Caki2 (cell line): ENCODE data around the gene ABCC4. TPM values are rescaled to one million over a fixed set of nuclear protein-coding genes. Genes with fewer than 3 reads are reported as not detected.

Source experiments
- DNase-seq: peaks from one replicate; pipeline ENCODE4 v3.0.0-alpha.2; 2015; ENCODE audit warnings: low read depth
- in situ Hi-C: cut with HindIII; loops from 2 replicates; pipeline ENCODE4 v1.10.0; 2016; ENCODE audit warnings: low sequenced_read_pairs, low pct_unique_long_range_greater_than_20kb, mixed read lengths
- total RNA-seq: library from RNA; depleted of rRNA; stranded (reverse); fragments of >200 nt; shearing (Covaris generic); gene quantifications from 2 replicates; pipeline ENCODE4 v1.2.3, GENCODE V29; 2014; ENCODE audit warnings: low replicate concordance; rRNA removed

Gene ABCC4
- 14.4 and 21.6 TPM in 2 replicates for total RNA-seq

- in situ Hi-C loops, result no loop called here
- peak; percentile 84 for DNase-seq
Observed at GRCh38 chr13:95301183-95301967, at the start of gene ABCC4. TSS of gene ABCC4 (minus strand) at chr13:95301451. CDS start at chr13:95301314, 137 bp downstream.

DNA sequence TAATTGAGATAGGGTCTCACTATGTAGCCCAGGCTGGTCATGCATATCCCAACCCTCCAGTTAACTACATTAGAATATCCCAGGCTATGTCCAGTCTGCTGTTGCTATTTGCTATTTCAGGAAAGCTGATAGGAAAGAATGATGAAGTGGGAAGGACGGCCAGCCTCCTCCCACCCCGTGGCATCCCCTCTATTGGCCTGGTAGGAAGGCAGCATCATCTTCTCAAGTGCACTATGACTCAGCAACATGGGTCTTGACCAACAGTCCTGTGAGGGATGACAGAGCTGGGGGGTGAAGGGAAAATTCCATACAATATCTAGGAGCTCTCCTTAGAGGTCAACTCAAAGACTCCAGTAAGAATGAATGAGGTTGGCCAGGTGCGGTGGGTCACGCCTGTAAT, 48.0 kb upstream of the ABCC4 start:
- in situ Hi-C loops, result no loop called here

DNA sequence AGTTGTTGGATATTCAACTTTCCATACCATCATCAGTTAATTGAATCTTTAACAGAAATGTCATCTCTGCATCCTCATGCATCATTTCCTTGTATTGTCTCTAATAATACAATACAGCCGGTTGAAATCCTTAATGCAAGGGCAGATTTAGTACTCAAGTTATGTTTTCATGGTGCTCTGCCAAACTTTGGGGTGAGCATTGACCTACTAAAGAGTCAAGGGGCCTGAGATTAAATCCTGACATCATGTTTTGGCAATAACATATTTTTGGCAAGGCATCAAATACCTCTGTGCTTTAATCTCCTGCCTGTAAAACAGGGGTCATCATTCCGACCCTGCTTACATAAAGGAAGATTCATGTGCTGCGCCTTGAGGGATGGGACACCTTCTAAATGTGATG, 42.7 kb upstream of the ABCC4 start:
- no peak for DNase-seq
- in situ Hi-C loops, result no loop called here

More for the DNA sequence above, 48.0 kb upstream of the ABCC4 start:
- DNase-seq, result peak; percentile 76

DNA sequence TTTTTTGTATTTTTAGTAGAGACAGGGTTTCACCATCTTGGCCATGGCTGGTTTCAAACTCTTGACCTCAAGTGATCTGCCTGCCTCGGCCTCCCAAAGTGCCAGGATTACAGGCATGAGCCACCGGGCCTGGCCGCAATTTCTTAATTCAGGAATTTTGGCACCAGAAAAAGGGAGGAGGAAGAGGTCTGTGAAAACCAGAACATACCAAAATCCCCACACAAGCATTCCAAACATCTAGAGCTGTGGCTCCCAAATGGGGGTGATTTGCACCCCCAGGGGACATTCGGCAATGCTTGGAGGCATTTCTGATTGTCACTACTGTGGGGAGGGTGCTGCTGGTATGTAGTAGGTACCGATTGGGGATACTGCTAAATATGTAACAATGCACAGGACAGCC, 40.2 kb upstream of the ABCC4 start:
- in situ Hi-C loops, result no loop called here
- DNase-seq, result no peak

GRCh38 chr13:95338905-95339304, 37.7 kb upstream of the ABCC4 start:
- no peak for DNase-seq
- in situ Hi-C loops, result no loop called here

DNA sequence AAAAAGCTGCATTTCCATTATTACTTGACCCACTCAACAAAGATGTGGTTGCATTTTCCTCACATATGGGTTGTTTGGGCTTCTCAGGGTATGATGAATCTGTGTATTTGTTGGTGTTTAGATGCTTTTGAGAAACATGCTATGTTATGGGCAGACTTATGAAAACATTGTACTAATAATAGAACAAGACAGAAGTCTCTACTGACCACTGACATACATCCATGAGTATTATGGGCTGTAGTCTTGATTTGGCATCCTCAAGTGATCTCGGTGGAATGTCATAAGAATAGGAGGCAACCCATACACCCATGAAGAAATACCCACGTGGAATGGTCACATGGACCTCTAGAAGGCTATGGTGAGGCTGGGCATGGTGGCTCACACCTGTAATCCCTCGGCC, 36.3 kb upstream of the ABCC4 start:
- no peak for DNase-seq
- in situ Hi-C loops, result no loop called here

DNA sequence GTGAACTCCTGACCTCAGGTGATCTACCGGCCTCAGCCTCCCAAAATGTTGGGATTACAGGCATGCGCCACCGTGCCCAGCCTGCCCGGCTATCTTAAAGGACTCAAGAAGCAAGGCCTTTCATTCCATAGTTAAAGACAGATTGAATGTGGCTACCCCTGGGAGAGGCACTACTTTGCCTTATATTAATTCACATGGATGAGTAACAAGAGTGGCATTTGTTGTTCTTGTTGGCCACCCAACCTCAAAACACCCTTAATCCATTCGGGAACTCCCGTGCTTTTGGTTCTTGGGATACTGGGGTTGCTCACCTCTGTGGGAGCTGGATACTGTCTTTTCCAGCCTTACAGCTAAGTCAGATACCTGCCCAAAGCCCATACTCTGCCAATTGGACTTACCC, 34.4 kb upstream of the ABCC4 start:
- in situ Hi-C loops, result no loop called here
- no peak for DNase-seq

GRCh38 chr13:95328386-95328785, 27.1 kb upstream of the ABCC4 start:
- no peak for DNase-seq
- in situ Hi-C loops, result no loop called here

GRCh38 chr13:95327190-95327589, 25.9 kb upstream of the ABCC4 start:
- no peak for DNase-seq
- in situ Hi-C loops, result no loop called here

DNA sequence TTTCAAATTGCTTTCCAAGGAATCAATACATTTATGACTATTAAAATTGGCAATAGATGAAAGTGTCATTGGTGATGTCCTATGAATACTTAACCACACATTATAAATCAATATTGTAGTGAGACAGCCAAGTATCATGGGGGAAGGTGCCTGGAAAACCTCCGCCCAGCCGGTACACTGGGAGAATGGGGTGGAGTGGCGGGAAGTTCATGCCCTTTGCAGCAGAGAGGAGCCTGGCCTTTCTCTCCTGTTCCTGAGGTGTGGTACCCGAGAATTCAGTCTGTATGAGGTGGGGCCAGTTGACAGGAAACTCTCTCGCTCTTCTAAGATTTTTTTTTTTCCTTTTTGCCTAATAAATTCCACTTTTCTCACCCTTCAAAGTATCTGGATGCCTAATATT, 25.4 kb upstream of the ABCC4 start:
- in situ Hi-C loops, result no loop called here

DNA sequence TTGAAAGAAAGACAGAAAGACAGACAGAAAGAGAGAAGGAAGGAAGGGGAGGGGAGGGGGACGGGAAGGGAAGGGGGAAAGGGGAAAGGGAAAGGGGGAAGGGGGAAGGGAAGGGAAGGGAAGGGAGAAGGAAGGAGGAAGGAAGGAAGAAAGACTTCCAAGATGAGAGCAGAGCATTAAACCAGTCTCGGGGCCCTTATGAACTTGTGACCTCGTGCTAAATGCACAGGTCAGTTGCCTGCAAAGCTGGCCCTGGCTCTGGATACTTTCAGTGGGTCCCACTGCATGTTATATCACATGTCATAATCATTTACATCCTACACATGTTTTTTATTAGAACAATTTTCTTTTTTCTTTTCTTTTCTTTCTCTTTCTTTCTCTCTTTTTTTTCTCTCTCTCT, 24.2 kb upstream of the ABCC4 start:
- in situ Hi-C loops, result no loop called here
- no peak for DNase-seq

More for the DNA sequence above, 25.4 kb upstream of the ABCC4 start:
- DNase-seq, result no peak

- in situ Hi-C loops, result no loop called here
- no peak for DNase-seq
Observed at GRCh38 chr13:95323930-95324662, 22.8 kb upstream of the ABCC4 start.

GRCh38 chr13:95319551-95320274, 18.5 kb upstream of the ABCC4 start:
- DNase-seq, result peak; percentile 78
- in situ Hi-C loops, result no loop called here

DNA sequence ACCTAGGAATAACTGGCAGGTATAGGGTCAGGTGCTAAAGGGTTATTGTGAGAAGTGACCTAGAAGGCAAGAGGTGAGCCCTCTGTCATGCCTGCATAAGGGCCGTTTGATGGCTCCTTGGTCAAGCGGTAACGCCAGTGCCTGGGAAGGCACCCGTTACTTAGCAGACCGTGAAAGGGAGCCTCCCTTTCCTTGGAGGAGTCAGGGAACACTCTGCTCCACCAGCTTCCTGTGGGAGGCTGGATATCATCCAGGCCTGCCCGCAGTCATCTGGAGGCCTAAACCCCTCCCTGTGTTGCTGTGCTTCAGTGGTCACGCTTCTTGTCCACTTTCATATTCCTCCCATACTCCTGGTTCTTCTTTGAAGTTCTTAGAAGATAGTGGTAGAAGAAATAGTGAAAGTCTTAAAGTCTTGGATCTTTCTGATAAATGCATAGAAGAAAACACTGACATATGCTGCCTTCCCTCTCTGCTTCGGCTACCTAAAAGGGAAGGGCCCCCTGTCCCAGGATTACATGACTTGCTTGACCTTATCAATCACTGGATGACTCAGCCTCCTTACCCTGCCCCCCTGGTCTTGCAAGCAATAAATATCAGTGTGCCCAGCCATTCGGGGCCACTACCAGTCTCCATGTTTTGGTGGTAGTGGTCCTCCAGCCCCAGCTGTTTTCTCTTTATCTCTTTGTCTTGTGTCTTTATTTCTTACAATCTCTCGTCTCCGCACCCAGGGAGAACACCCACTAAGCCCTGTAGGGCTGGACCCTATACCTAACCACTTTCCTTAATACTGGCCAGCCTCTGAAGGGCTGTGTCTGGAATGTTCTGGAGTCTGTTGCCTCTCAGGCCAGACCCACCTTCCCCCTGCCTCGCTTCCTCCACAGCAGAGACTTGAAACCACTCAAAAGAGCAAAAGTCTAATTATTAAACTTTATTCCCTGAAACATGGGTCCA, 16.1 kb upstream of the ABCC4 start:
- DNase-seq, result peak; percentile 87
- in situ Hi-C loops, result no loop called here

DNA sequence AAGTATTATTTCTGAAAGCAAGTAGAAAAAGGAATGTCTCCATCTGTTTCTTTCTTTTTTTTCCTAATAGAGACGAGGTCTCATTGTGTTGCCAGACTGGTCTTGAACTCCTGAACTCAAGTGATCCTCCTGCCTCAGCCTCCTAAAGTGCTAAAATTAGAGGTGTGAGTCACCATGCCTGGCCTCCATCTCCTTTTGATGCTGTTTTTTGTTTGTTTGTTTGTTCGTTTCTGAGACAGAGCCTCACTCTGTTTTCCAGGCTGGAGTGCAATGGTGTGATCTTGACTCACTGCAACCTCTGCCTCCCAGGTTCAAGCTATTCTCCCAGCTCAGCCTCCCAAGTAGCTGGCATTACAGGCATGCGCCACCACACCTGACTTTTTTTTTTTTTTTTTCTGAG, 14.5 kb upstream of the ABCC4 start:
- DNase-seq, result no peak

GRCh38 chr13:95307507-95307906, 6.3 kb upstream of the ABCC4 start:
- in situ Hi-C loops, result no loop called here
- DNase-seq, result no peak

More for the DNA sequence above, 14.5 kb upstream of the ABCC4 start:
- in situ Hi-C loops, result no loop called here

- in situ Hi-C loops, result no loop called here
- no peak for DNase-seq
Observed at GRCh38 chr13:95304453-95304852, 3.2 kb upstream of the ABCC4 start.

- DNase-seq, result no peak
- in situ Hi-C loops, result no loop called here
Observed at GRCh38 chr13:95301968-95302393, 730 bp upstream of the ABCC4 start.
